Lower leg skin (tissue), 4 donors: ENCODE measurements around the gene DUSP10. TPM values are rescaled to one million over a fixed set of nuclear protein-coding genes. Genes with fewer than 3 reads are reported as not detected.
A peak's percentile ranks its signal among the peaks of the same experiment; 100 is the strongest.

Experiments used
- DNase-seq, 2 donors: peaks; one replicate each; pipeline ENCODE4 v3.0.0-alpha.2; 2019; ENCODE audit warnings: low spot score in 2 of 2
- H3K4me3 ChIP-seq: fragments of 200-600 bp; sonication (generic); 2 replicates; pipeline ENCODE4 v1.5.1; 2017; ENCODE audit warnings: mild to moderate bottlenecking, low read depth; ENCODE audit not compliant: poor library complexity, severe bottlenecking
- POLR2A ChIP-seq, 2 donors: fragments of 450-650 bp; IDR thresholded peaks; one replicate each; pipeline ENCODE4 v1.6.1; 2016 to 2017; ENCODE audit warnings: antibody characterized with exemption in 2 of 2, mild to moderate bottlenecking in 1 of 2, moderate library complexity in 1 of 2
- WGBS, 2 donors: methylation state at CpG; one replicate each; pipeline ENCODE4 v1.1.5; 2018; 5-methylcytosine and 5-hydroxymethylcytosine counted together
- intact Hi-C: fragments of 100-400 bp; cut with DNase I; formaldehyde crosslinking; loops from one replicate; pipeline ENCODE4 v1.15.0; 2023; ENCODE audit warnings: low total_unique reads
- total RNA-seq, 4 donors: library from RNA; depleted of rRNA; stranded (reverse); fragments of >200 nt; gene quantifications; one replicate each; pipeline ENCODE4 v1.1.0, GENCODE V29; 2016
- TF ChIP-seq, protein P1 (sequence below), 3 donors: fragments of 450-650 bp; IDR thresholded peaks; one replicate each; pipeline ENCODE4 v1.5.1; 2016; ENCODE audit warnings: antibody characterized with exemption in 3 of 3, mild to moderate bottlenecking in 3 of 3, moderate library complexity in 2 of 3

Gene DUSP10
- 10 to 100 TPM; 11.8 to 20.9 (median 14.6) TPM for total RNA-seq

DNA sequence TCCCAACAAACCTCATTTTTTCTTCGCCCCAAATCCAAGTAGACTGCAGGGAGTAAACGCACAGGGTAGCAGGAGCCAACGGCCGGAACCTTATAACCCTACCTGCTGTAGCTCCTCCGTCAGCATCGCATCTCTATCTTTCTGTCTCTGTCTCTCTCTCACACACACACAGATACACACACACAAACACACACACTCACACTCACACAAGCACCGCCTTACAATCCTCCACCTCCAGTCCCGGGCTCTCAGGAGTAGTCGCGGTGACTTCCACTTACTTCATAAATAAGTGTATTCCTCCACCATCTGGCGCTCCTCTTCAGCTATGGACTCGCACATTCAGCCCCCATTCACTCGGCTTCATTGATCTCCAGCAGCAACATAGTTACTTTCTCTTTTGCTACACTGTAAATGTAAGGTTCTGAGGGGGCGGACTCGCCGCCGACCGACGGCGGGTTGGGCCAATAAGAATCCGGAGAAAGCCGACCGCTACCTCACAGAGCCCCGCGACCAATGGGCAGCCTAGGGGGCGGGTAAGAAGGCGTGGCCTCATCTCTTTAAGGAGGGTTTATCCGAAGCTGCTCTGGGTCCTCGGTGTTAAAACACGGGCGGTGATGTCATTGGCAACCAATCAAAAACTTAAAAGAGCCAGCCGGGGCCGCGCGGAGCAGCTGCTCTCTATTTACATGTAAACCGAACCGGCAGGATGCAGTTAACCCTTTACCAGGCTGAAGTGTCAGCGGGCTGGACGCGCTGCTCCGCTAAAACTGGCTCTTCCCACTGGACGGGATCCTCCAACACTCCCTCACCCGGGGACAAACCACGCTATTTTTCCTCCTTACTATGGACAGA, at the start of gene DUSP10:
TSS of gene DUSP10 (minus strand) at position 387 of the 852 bp plus-strand sequence. CDS start 2,345 bp downstream, outside the sequence.
- H3K4me3 ChIP-seq, result peak within 1 kb of the TSS; percentile 70
- DNase-seq, result peak; percentile 100
- intact Hi-C loops, result no loop called here
- 0% methylated on average over 44 of the region's 44 CpGs for WGBS, 2 donors
- TF ChIP-seq, protein P1, sequence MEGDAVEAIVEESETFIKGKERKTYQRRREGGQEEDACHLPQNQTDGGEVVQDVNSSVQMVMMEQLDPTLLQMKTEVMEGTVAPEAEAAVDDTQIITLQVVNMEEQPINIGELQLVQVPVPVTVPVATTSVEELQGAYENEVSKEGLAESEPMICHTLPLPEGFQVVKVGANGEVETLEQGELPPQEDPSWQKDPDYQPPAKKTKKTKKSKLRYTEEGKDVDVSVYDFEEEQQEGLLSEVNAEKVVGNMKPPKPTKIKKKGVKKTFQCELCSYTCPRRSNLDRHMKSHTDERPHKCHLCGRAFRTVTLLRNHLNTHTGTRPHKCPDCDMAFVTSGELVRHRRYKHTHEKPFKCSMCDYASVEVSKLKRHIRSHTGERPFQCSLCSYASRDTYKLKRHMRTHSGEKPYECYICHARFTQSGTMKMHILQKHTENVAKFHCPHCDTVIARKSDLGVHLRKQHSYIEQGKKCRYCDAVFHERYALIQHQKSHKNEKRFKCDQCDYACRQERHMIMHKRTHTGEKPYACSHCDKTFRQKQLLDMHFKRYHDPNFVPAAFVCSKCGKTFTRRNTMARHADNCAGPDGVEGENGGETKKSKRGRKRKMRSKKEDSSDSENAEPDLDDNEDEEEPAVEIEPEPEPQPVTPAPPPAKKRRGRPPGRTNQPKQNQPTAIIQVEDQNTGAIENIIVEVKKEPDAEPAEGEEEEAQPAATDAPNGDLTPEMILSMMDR (IDR thresholded peaks at IDR 0.05), result no peak
- TF ChIP-seq POLR2A (IDR thresholded peaks at IDR 0.05), result peak in 1 of 2 donors; percentile 64

DNA sequence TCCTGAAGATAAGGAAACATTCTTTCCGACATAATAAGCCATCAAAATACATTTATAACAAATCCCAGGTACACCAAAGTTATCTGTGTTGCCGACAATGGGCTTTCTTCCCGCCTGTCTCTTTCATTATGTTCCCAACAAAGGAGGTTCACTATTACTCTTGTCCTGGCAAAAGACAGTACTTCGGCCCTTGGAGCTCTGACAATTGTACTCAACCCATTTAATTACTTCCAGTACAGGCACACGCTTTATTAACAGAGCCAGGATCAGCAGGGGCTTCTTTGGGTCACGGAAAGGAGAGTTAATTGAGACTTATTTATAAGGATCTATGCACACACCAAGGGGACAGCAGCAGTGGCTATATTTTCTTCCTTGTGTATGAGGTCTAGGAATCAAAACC, 46.6 kb upstream of the DUSP10 start:
- H3K4me3 ChIP-seq, result no peak overlapping the region
- 65 to 66% methylated on average over 6 of the region's 6 CpGs for WGBS, 2 donors
- DNase-seq, result no peak
- intact Hi-C loops, result no loop called here
- TF ChIP-seq, protein P1 (IDR thresholded peaks at IDR 0.05), result no peak
- TF ChIP-seq POLR2A (IDR thresholded peaks at IDR 0.05), result no peak

DNA sequence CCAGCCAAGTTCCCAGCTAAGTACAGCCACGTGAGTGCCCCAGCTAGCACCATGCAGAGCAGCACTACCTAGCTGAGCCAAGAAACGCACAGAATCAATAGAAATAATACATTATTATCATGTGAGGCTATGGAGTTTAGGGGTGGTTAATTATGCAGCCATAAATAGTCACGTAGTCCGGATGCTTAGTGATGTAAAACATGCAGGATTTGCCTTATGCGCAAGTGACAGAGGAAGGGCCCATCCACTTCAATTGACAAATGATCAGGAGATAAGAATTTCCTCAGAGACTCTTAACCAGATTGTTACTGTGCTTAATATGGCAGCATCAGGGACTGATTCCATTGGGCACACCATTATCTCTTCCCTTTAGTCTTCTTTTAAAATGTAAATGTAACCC, 44.8 kb upstream of the DUSP10 start:
- intact Hi-C loops, result no loop called here
- no peak for TF ChIP-seq POLR2A (IDR thresholded peaks at IDR 0.05)
- TF ChIP-seq, protein P1 (IDR thresholded peaks at IDR 0.05), result no peak
- H3K4me3 ChIP-seq, result no peak overlapping the region
- DNase-seq, result no peak
- 97 to 98% methylated on average over 5 of the region's 5 CpGs for WGBS, 2 donors

- no peak for DNase-seq
- no peak for TF ChIP-seq POLR2A (IDR thresholded peaks at IDR 0.05)
- TF ChIP-seq, protein P1 (IDR thresholded peaks at IDR 0.05), result no peak
- no peak overlapping the region for H3K4me3 ChIP-seq
- WGBS, 2 donors, result 65 to 78% methylated on average over 4 of the region's 4 CpGs
- intact Hi-C loops, result no loop called here
Measured at GRCh38 chr1:221783936-221784335, 42.0 kb upstream of the DUSP10 start.

DNA sequence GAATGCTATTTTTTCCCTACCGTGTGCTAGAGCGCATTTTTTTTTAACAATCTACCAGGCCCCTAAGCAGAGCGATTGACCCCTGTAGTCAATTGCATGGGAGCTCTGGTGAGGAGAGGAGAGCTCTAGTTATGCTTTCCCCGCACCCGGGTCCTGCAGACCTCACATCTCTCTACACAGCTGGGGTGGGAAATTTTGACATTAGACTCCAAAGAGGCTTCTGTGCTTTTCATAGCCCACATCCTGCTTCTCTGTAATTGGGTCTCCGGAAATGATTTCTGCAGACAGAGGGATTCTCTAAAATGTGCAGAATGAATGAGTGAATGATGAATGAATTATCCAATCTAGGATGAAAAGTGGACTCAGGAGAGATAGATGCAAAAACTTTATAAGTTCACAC, 41.5 kb upstream of the DUSP10 start:
- H3K4me3 ChIP-seq, result no peak overlapping the region
- intact Hi-C loops, result no loop called here
- WGBS, 2 donors, result 70 to 74% methylated on average over 6 of the region's 6 CpGs
- no peak for DNase-seq
- TF ChIP-seq, protein P1 (IDR thresholded peaks at IDR 0.05), result no peak
- no peak for TF ChIP-seq POLR2A (IDR thresholded peaks at IDR 0.05)
